Lower leg skin (tissue), 3 donors: Measurements from ENCODE around the gene DBP.

Experiments
- POLR2A ChIP-seq, 2 donors: fragments of 450-650 bp; IDR thresholded peaks; one replicate each; pipeline ENCODE4 v1.6.1; 2016 to 2017; ENCODE audit warnings: antibody characterized with exemption in 2 of 2, mild to moderate bottlenecking in 1 of 2, moderate library complexity in 1 of 2
- TF ChIP-seq, protein P1 (sequence below), 3 donors: fragments of 450-650 bp; IDR thresholded peaks; one replicate each; pipeline ENCODE4 v1.5.1; 2016; ENCODE audit warnings: antibody characterized with exemption in 3 of 3, mild to moderate bottlenecking in 3 of 3, moderate library complexity in 2 of 3

DNA sequence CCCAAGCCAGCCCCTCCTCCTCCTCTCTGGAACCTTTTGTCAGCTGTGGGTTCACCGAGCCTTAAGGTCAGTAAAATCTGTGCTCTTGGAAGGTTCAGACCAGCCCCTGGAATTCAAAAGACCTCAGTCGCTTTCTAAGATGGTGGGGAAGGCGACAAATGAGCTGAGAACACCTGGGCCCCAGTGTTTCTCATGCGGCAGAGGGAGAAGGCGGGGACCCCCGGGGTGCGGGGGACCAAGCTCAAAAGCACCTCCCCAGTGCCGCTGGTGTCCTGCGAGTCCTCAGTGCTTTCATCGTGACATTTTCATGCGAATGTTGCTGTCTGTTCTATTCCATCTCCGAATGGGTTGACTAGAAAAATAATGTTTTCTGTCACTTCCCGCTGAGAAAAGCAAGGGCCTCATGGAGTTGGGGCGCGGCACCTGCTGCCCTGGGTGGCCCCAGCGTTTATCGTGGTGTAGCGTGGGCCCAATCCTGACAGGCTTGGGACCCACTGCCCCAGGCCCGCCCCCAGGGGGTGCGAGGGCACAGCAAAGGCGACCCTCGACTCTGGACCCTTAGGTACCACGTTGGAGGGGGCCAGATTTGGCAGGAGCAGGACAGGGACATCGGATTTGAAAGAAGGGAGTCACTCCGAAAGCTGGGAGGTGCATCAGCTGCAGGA, 36.4 kb upstream of the DBP start:
- TF ChIP-seq, protein P1, sequence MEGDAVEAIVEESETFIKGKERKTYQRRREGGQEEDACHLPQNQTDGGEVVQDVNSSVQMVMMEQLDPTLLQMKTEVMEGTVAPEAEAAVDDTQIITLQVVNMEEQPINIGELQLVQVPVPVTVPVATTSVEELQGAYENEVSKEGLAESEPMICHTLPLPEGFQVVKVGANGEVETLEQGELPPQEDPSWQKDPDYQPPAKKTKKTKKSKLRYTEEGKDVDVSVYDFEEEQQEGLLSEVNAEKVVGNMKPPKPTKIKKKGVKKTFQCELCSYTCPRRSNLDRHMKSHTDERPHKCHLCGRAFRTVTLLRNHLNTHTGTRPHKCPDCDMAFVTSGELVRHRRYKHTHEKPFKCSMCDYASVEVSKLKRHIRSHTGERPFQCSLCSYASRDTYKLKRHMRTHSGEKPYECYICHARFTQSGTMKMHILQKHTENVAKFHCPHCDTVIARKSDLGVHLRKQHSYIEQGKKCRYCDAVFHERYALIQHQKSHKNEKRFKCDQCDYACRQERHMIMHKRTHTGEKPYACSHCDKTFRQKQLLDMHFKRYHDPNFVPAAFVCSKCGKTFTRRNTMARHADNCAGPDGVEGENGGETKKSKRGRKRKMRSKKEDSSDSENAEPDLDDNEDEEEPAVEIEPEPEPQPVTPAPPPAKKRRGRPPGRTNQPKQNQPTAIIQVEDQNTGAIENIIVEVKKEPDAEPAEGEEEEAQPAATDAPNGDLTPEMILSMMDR (IDR thresholded peaks at IDR 0.05) = no peak
- no peak for TF ChIP-seq POLR2A (IDR thresholded peaks at IDR 0.05)
